ENCODE results near the gene PHACTR2. TPM values are rescaled to one million over a fixed set of nuclear protein-coding genes. Genes with fewer than 3 reads are reported as not detected.

The PHACTR2 gene
- total RNA-seq, 1 experiment from 2014 or later, result 39.8 TPM

- no TSS peak for BruUV-seq (replicated peaks)
- DNase-seq, result no peak
- Histone ChIP-seq H3K9me2 (ENCODE audit: insufficient read depth) (no peaks in the 10 kb centered on the region), H3K27ac (no peak overlapping the region), H3K4me3 (no peak overlapping the region), H3K4me1 (replicated peaks; ENCODE audit: insufficient read depth) (no peaks in the 10 kb centered on the region), H3K27me3 (ENCODE audit: insufficient read depth, low read depth) (no peaks in the 10 kb centered on the region), H3K4me2 (no peak overlapping the region), H4K20me1 (ENCODE audit: insufficient read depth) (no peaks in the 10 kb centered on the region), H3K79me2 (ENCODE audit: low read depth) (no peaks in the 10 kb centered on the region), H3K9me3 (ENCODE audit: insufficient read depth, low read depth) (no peaks in the 10 kb centered on the region), H3F3A (ENCODE audit: insufficient read depth, low read depth) (no peaks in the 10 kb centered on the region), H3K36me3 (ENCODE audit: low read depth) (no peaks in the 10 kb centered on the region), H2AFZ (no peak overlapping the region)
- TF ChIP-seq EZH2 (IDR thresholded peaks at IDR 0.05; ENCODE audit: low read depth), result no peak
- no peak for TF ChIP-seq CTCF (conservative IDR thresholded peaks at IDR 0.05)
- ChIA-PET CTCF (no interaction called here), POLR2A (ENCODE audit: unreplicated experiment) (no interaction called here)
- intact Hi-C loops (cut with micrococcal nuclease; ENCODE audit: unreplicated experiment), result no loop called here
These were observed 158.4 kb downstream of the PHACTR2 start for GRCh38 chr6:143836150-143836549.

GRCh38 chr6:143838395-143838794, 160.6 kb downstream of the PHACTR2 start:
- CTCF ChIA-PET, result no interaction called here
- BruUV-seq (replicated peaks), result no TSS peak

GRCh38 chr6:143839196-143839595, 161.4 kb downstream of the PHACTR2 start:
- ChIA-PET POLR2A (ENCODE audit: unreplicated experiment) (no interaction called here), CTCF (no interaction called here)
- Histone ChIP-seq H3K27me3 (ENCODE audit: insufficient read depth, low read depth) (no peaks in the 10 kb centered on the region), H3K4me2 (no peak overlapping the region), H3K79me2 (ENCODE audit: low read depth) (peaks cover 11% of the 10 kb centered on the region), H3K27ac (no peak overlapping the region), H3K9me2 (ENCODE audit: insufficient read depth) (no peaks in the 10 kb centered on the region), H3F3A (ENCODE audit: insufficient read depth, low read depth) (no peaks in the 10 kb centered on the region), H2AFZ (no peak overlapping the region), H3K4me3 (no peak overlapping the region), H3K4me1 (replicated peaks; ENCODE audit: insufficient read depth) (peaks cover 8% of the 10 kb centered on the region; the same call in 1 of the 2 replicates), H4K20me1 (ENCODE audit: insufficient read depth) (no peaks in the 10 kb centered on the region), H3K36me3 (ENCODE audit: low read depth) (no peaks in the 10 kb centered on the region), H3K9me3 (ENCODE audit: insufficient read depth, low read depth) (no peaks in the 10 kb centered on the region)
- intact Hi-C loops (cut with micrococcal nuclease; ENCODE audit: unreplicated experiment), result no loop called here
- no TSS peak for BruUV-seq (replicated peaks)
- DNase-seq, result no peak
- TF ChIP-seq CTCF (conservative IDR thresholded peaks at IDR 0.05) (no peak), EZH2 (IDR thresholded peaks at IDR 0.05; ENCODE audit: low read depth) (no peak)

More at GRCh38 chr6:143838395-143838794, 160.6 kb downstream of the PHACTR2 start:
- Histone ChIP-seq H4K20me1 (ENCODE audit: insufficient read depth) (no peaks in the 10 kb centered on the region), H3K27ac (no peak overlapping the region), H3K4me1 (replicated peaks; ENCODE audit: insufficient read depth) (peaks cover 6% of the 10 kb centered on the region; the same call in 1 of the 2 replicates), H3K36me3 (ENCODE audit: low read depth) (no peaks in the 10 kb centered on the region), H3K79me2 (ENCODE audit: low read depth) (peaks cover 3% of the 10 kb centered on the region), H2AFZ (no peak overlapping the region), H3K27me3 (ENCODE audit: insufficient read depth, low read depth) (no peaks in the 10 kb centered on the region), H3K4me2 (no peak overlapping the region), H3K9me2 (ENCODE audit: insufficient read depth) (no peaks in the 10 kb centered on the region), H3K4me3 (no peak overlapping the region), H3K9me3 (ENCODE audit: insufficient read depth, low read depth) (no peaks in the 10 kb centered on the region), H3F3A (ENCODE audit: insufficient read depth, low read depth) (no peaks in the 10 kb centered on the region)
- DNase-seq, result no peak
- POLR2A ChIA-PET (ENCODE audit: unreplicated experiment), result no interaction called here
- TF ChIP-seq CTCF (conservative IDR thresholded peaks at IDR 0.05) (no peak), EZH2 (IDR thresholded peaks at IDR 0.05; ENCODE audit: low read depth) (no peak)
- intact Hi-C loops (cut with micrococcal nuclease; ENCODE audit: unreplicated experiment), result no loop called here
